Memory B cell (primary cell): ENCODE measurements around the gene ZNF99.
"Not testable (repeated sequence)": the region's sequence is repeated elsewhere in the genome, so short reads cannot be mapped to it uniquely, and the experiment has no call there.

Source experiments
- ATAC-seq: fragments of 150-1000 bp; cut with Tn5 transposase; 2 replicates; pipeline ENCODE4 v1.10.0; 2021; ENCODE audit warnings: low read depth, mild to moderate bottlenecking, moderate library complexity
- DNase-seq, 2 donors: peaks; one replicate each; pipeline ENCODE4 v3.0.0; 2022; ENCODE audit warnings: low spot score in 2 of 2
- H3K27ac Mint-ChIP-seq: one replicate; pipeline ENCODE4 v1.8.0; 2022; ENCODE audit warnings: mild to moderate bottlenecking, moderate library complexity, mixed read lengths
- H3K27me3 Mint-ChIP-seq: one replicate; pipeline ENCODE4 v1.8.0; 2022; ENCODE audit warnings: mixed read lengths
- H3K36me3 Mint-ChIP-seq: one replicate; pipeline ENCODE4 v1.8.0; 2022; ENCODE audit warnings: mild to moderate bottlenecking, mixed read lengths
- H3K4me1 Mint-ChIP-seq: one replicate; pipeline ENCODE4 v1.8.0; 2022; ENCODE audit warnings: mixed read lengths
- H3K4me3 Mint-ChIP-seq: one replicate; pipeline ENCODE4 v1.8.0; 2022; ENCODE audit warnings: mild to moderate bottlenecking, moderate library complexity, mixed read lengths
- H3K9me3 Mint-ChIP-seq: one replicate; pipeline ENCODE4 v1.8.0; 2022; ENCODE audit warnings: mixed read lengths

The ZNF99 gene

GRCh38 chr19:22703096-22703495 lies 80.9 kb downstream of the ZNF99 start:
- not testable (repeated sequence) for ATAC-seq, H3K4me1 Mint-ChIP-seq, DNase-seq, H3K9me3 Mint-ChIP-seq, H3K27ac Mint-ChIP-seq, H3K36me3 Mint-ChIP-seq, H3K4me3 Mint-ChIP-seq, H3K27me3 Mint-ChIP-seq

GRCh38 chr19:22702661-22703060 lies 81.3 kb downstream of the ZNF99 start:
- not testable (repeated sequence) for H3K36me3 Mint-ChIP-seq, H3K27ac Mint-ChIP-seq, H3K9me3 Mint-ChIP-seq, H3K27me3 Mint-ChIP-seq, ATAC-seq, H3K4me1 Mint-ChIP-seq, DNase-seq, H3K4me3 Mint-ChIP-seq
